ENCODE results near the gene DST.

DST gene

DNA sequence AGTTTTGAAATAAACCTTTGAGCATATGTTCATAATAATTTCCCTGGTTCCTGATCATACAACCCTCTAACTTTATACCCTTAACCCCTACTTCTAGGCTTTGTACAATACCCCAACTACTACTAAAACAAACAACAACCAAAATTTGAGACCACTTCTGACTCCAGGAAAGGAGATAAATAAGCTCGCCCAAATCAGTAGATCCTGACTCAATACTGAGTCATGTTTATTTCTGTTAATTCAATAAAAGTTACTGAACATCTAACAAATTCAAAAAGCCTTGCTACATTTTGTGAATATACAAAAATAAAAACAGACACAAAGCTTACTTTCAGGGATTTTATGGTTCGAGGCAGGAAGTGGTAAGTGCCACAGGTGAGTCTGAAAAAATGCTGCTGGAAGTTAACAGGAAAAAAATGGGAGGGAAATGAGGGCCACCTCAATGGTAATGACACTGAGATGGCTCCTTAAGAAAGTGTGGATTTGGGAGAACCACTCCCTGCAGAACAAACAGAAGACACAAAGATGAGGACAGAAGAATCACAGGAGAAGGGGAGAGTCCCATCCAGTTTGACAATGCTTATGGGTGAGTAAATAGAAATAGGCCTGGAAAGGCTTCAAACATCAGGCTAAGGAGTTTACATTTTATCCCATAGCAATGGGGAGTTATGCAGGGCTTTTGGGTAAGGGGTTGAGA is 63.4 kb downstream of the DST start:
- no peaks in the 10 kb centered on the region for H3K9me3 ChIP-seq (ENCODE audit: control insufficient read depth, insufficient read depth, low read length)
- no peak overlapping the region for H3K27ac ChIP-seq (ENCODE audit: low read depth, low read length)
- no peaks in the 10 kb centered on the region for H3K9me2 ChIP-seq (replicated peaks; ENCODE audit: control insufficient read depth, low read length)
- H4K20me1 ChIP-seq (ENCODE audit: control insufficient read depth, insufficient read depth, low read depth, low read length), result no peaks in the 10 kb centered on the region
- no peak overlapping the region for H3K4me2 ChIP-seq (ENCODE audit: low read length)
- no peaks in the 10 kb centered on the region for H3K27me3 ChIP-seq (ENCODE audit: control insufficient read depth, low read length)
- no peaks in the 10 kb centered on the region for H3K4me1 ChIP-seq (ENCODE audit: control insufficient read depth, low read length)
- TF ChIP-seq, protein P1, sequence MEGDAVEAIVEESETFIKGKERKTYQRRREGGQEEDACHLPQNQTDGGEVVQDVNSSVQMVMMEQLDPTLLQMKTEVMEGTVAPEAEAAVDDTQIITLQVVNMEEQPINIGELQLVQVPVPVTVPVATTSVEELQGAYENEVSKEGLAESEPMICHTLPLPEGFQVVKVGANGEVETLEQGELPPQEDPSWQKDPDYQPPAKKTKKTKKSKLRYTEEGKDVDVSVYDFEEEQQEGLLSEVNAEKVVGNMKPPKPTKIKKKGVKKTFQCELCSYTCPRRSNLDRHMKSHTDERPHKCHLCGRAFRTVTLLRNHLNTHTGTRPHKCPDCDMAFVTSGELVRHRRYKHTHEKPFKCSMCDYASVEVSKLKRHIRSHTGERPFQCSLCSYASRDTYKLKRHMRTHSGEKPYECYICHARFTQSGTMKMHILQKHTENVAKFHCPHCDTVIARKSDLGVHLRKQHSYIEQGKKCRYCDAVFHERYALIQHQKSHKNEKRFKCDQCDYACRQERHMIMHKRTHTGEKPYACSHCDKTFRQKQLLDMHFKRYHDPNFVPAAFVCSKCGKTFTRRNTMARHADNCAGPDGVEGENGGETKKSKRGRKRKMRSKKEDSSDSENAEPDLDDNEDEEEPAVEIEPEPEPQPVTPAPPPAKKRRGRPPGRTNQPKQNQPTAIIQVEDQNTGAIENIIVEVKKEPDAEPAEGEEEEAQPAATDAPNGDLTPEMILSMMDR (IDR thresholded peaks at IDR 0.05; ENCODE audit: low read depth, low read length, poor library complexity, severe bottlenecking), result no peak
- no peak for TF ChIP-seq EZH2phosphoT487 (IDR thresholded peaks at IDR 0.05; ENCODE audit: borderline replicate concordance, low read length)
- no peaks in the 10 kb centered on the region for H3K79me2 ChIP-seq (ENCODE audit: control insufficient read depth, low read length)
- H3K4me3 ChIP-seq (ENCODE audit: low read length), result no peak overlapping the region
- no peaks in the 10 kb centered on the region for H3K36me3 ChIP-seq (ENCODE audit: control insufficient read depth, low read length)
- no peaks in the 10 kb centered on the region for H3F3A ChIP-seq (ENCODE audit: control insufficient read depth, insufficient read depth)

DNA sequence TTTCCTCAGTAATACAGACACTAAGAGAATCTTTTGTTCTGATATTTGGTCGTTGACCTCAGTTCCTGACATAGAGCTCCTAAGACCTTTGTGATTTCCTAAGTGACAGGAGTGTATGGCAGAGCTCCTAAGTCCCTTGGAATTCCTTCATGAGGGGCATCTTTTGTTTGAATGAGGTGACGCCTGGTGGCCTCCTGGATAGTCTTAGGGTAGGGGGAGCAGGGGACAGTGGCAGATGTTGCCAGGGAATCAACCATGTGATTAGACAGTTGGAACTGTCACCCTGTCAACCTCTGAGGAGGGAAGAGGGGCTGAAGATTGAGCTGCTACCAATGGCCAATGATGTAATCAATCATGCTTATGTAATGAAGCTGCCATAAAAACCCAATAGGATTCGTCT is 67.0 kb downstream of the DST start:
- H3K36me3 ChIP-seq (ENCODE audit: control insufficient read depth, low read length), result no peaks in the 10 kb centered on the region
- no peaks in the 10 kb centered on the region for H3K9me3 ChIP-seq (ENCODE audit: control insufficient read depth, insufficient read depth, low read length)
- H3K4me2 ChIP-seq (ENCODE audit: low read length), result no peak overlapping the region
- TF ChIP-seq, protein P1 (IDR thresholded peaks at IDR 0.05; ENCODE audit: low read depth, low read length, poor library complexity, severe bottlenecking), result no peak
- TF ChIP-seq EZH2phosphoT487 (IDR thresholded peaks at IDR 0.05; ENCODE audit: borderline replicate concordance, low read length), result no peak
- H3K4me1 ChIP-seq (ENCODE audit: control insufficient read depth, low read length), result no peaks in the 10 kb centered on the region
- H3K9me2 ChIP-seq (replicated peaks; ENCODE audit: control insufficient read depth, low read length), result no peaks in the 10 kb centered on the region
- H4K20me1 ChIP-seq (ENCODE audit: control insufficient read depth, insufficient read depth, low read depth, low read length), result no peaks in the 10 kb centered on the region
- H3F3A ChIP-seq (ENCODE audit: control insufficient read depth, insufficient read depth), result no peaks in the 10 kb centered on the region
- no peak overlapping the region for H3K27ac ChIP-seq (ENCODE audit: low read depth, low read length)
- H3K4me3 ChIP-seq (ENCODE audit: low read length), result no peak overlapping the region
- no peaks in the 10 kb centered on the region for H3K27me3 ChIP-seq (ENCODE audit: control insufficient read depth, low read length)
- H3K79me2 ChIP-seq (ENCODE audit: control insufficient read depth, low read length), result no peaks in the 10 kb centered on the region

DNA sequence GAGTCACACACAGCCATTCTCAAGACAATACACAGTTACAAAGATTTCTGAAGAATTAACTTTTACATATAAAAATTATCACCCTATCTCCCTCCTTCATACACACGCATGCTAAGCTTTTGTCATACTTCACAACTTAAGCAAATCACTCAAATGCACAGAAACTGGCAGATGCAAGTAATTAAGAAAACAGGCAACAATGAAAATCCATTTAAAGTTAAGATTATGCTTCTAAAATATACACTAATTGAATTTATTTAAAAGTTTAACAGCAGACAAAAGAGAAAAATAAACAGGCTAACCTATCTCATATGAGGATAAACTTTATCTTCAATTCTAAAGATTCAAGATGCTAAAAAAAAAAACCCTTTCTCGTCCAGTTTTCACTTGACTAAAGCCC is 68.4 kb downstream of the DST start:
- Histone ChIP-seq H3K9me3 (ENCODE audit: control insufficient read depth, insufficient read depth, low read length) (no peaks in the 10 kb centered on the region), H3K4me3 (ENCODE audit: low read length) (no peak overlapping the region), H3F3A (ENCODE audit: control insufficient read depth, insufficient read depth) (no peaks in the 10 kb centered on the region), H3K36me3 (ENCODE audit: control insufficient read depth, low read length) (no peaks in the 10 kb centered on the region), H3K9me2 (replicated peaks; ENCODE audit: control insufficient read depth, low read length) (no peaks in the 10 kb centered on the region), H3K4me2 (ENCODE audit: low read length) (no peak overlapping the region), H3K79me2 (ENCODE audit: control insufficient read depth, low read length) (no peaks in the 10 kb centered on the region), H3K27ac (ENCODE audit: low read depth, low read length) (no peak overlapping the region), H3K4me1 (ENCODE audit: control insufficient read depth, low read length) (no peaks in the 10 kb centered on the region), H3K27me3 (ENCODE audit: control insufficient read depth, low read length) (no peaks in the 10 kb centered on the region), H4K20me1 (ENCODE audit: control insufficient read depth, insufficient read depth, low read depth, low read length) (no peaks in the 10 kb centered on the region)
- TF ChIP-seq, protein P1 (IDR thresholded peaks at IDR 0.05; ENCODE audit: low read depth, low read length, poor library complexity, severe bottlenecking), result no peak
- no peak for TF ChIP-seq EZH2phosphoT487 (IDR thresholded peaks at IDR 0.05; ENCODE audit: borderline replicate concordance, low read length)

All from DOHH2 (cell line).